Neural progenitor cell (in vitro differentiated cells): ENCODE measurements around the gene TNN. TPM values are rescaled to one million over a fixed set of nuclear protein-coding genes. Genes with fewer than 3 reads are reported as not detected.

Experiments
- DNase-seq: peaks from one replicate; pipeline ENCODE4 v3.0.0-alpha.2; 2016; ENCODE audit warnings: low spot score
- H2AFZ ChIP-seq: fragments of 200-600 bp; sonication (generic); replicated peaks from 2 replicates; pipeline ENCODE4 v1.6.1; 2016; ENCODE audit warnings: antibody characterized with exemption
- H3F3A ChIP-seq: fragments of 200-600 bp; sonication (generic); 2 replicates; pipeline ENCODE4 v1.6.1; 2016; ENCODE audit warnings: antibody characterized with exemption, low read depth
- H3K27ac ChIP-seq: fragments of 200-600 bp; sonication (generic); 2 replicates; pipeline ENCODE4 v1.5.1; 2016; ENCODE audit warnings: mild to moderate bottlenecking
- H3K27me3 ChIP-seq: fragments of 200-600 bp; sonication (generic); 2 replicates; pipeline ENCODE4 v1.6.1; 2016; ENCODE audit warnings: mild to moderate bottlenecking, moderate library complexity
- H3K36me3 ChIP-seq: fragments of 200-600 bp; sonication (generic); 2 replicates; pipeline ENCODE4 v1.5.1; 2016
- H3K4me1 ChIP-seq: fragments of 200-600 bp; sonication (generic); 2 replicates; pipeline ENCODE4 v1.6.1; 2016; ENCODE audit warnings: mixed run types
- H3K4me2 ChIP-seq: fragments of 200-600 bp; sonication (generic); 2 replicates; pipeline ENCODE4 v1.6.1; 2016
- H3K4me3 ChIP-seq: fragments of 200-600 bp; sonication (generic); 2 replicates; pipeline ENCODE4 v1.5.1; 2016
- H3K79me2 ChIP-seq: fragments of 200-600 bp; sonication (generic); 2 replicates; pipeline ENCODE4 v1.6.1; 2016; ENCODE audit warnings: low read depth
- H3K9ac ChIP-seq: fragments of 200-600 bp; sonication (generic); 2 replicates; pipeline ENCODE4 v1.6.1; 2016
- H3K9me3 ChIP-seq: fragments of 200-600 bp; sonication (generic); 2 replicates; pipeline ENCODE4 v1.5.1; 2016; ENCODE audit warnings: low read depth
- H4K20me1 ChIP-seq: fragments of 200-600 bp; sonication (generic); 2 replicates; pipeline ENCODE4 v1.6.1; 2016; ENCODE audit warnings: low read depth
- H3K27ac Mint-ChIP-seq: 3 replicates; pipeline ENCODE4 v1.8.0; 2021; ENCODE audit warnings: mixed read lengths
- H3K27me3 Mint-ChIP-seq: 2 replicates; pipeline ENCODE4 v1.8.0; 2022; ENCODE audit warnings: low read depth, mild to moderate bottlenecking, inconsistent platforms, moderate library complexity, mixed read lengths; ENCODE audit not compliant: insufficient read depth
- H3K36me3 Mint-ChIP-seq: 3 replicates; pipeline ENCODE4 v1.8.0; 2021; ENCODE audit warnings: mixed read lengths
- H3K4me1 Mint-ChIP-seq: 3 replicates; pipeline ENCODE4 v1.8.0; 2021; ENCODE audit warnings: mixed read lengths
- H3K4me3 Mint-ChIP-seq: 3 replicates; pipeline ENCODE4 v1.8.0; 2021; ENCODE audit warnings: mild to moderate bottlenecking, moderate library complexity, mixed read lengths
- H3K9me3 Mint-ChIP-seq: 3 replicates; pipeline ENCODE4 v1.8.0; 2020; ENCODE audit warnings: mixed read lengths
- EZH2 ChIP-seq: fragments of 200-600 bp; sonication (generic); IDR thresholded peaks from 2 replicates; pipeline ENCODE4 v1.6.1; 2017; ENCODE audit warnings: antibody characterized with exemption, mild to moderate bottlenecking, moderate library complexity
- EZH2phosphoT487 ChIP-seq: fragments of 200-600 bp; sonication (generic); IDR thresholded peaks from 2 replicates; pipeline ENCODE4 v1.6.1; 2017; ENCODE audit warnings: antibody characterized with exemption
- total RNA-seq: library from RNA; depleted of rRNA; stranded (reverse); fragments of >200 nt; gene quantifications from 2 replicates; pipeline ENCODE4 v1.2.3, GENCODE V29; 2015; ENCODE audit warnings: low replicate concordance
- TF ChIP-seq, protein P1 (sequence below): fragments of 200-600 bp; sonication (generic); IDR thresholded peaks from 2 replicates; pipeline ENCODE4 v1.5.1; 2017; ENCODE audit warnings: antibody characterized with exemption, mild to moderate bottlenecking

The TNN gene
- total RNA-seq, 1 donor from 2014 or later = not detected

DNA sequence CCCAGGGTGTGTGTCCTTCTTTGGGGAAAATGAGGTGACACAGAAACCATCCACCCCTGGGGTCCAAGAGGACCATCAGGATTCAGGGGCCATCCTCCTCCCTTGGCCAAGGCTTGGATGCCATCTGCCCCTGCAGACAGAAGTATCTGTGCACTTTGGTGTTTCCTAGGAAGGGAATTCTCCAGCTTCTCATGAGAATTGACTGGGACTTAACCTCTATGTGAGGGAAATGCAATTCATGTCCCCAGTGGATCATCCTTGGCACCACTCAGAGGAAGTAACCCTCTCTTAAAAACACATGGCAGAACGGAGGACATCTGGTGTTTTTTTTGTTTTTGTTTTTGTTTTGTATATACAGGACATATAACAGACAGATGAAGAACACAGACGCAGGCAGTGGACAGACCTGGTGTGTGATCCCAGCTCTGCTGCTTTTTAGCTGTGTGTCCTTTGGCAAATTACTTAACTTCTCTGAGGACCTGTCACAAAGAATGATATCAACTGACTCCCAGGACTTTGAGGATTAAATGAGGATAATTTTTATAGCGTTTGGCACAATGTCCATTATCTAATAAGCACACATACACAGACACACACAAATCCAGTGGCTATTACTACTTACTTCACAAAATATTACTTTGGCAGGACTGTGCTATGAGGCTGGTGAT is 3.8 kb downstream of the TNN start:
- H3K27me3 ChIP-seq = no peaks in the 10 kb centered on the region
- no peaks in the 10 kb centered on the region for H3K4me1 ChIP-seq
- Mint-ChIP-seq H3K4me3 (no peak overlapping the region), H3K27me3 (peaks cover 7% of the 10 kb centered on the region), H3K9me3 (no peaks in the 10 kb centered on the region), H3K4me1 (peaks cover 33% of the 10 kb centered on the region), H3K36me3 (no peaks in the 10 kb centered on the region), H3K27ac (peak overlapping the region; percentile 35)
- H3K9ac ChIP-seq = no peak overlapping the region
- DNase-seq = no peak
- H4K20me1 ChIP-seq = no peaks in the 10 kb centered on the region
- no peak overlapping the region for H3K4me2 ChIP-seq
- no peak overlapping the region for H3K4me3 ChIP-seq
- H3K27ac ChIP-seq = no peak overlapping the region
- no peaks in the 10 kb centered on the region for H3K9me3 ChIP-seq
- no peaks in the 10 kb centered on the region for H3K36me3 ChIP-seq
- no peak overlapping the region for H2AFZ ChIP-seq
- TF ChIP-seq EZH2phosphoT487 (no peak), EZH2 (no peak)
- TF ChIP-seq, protein P1, sequence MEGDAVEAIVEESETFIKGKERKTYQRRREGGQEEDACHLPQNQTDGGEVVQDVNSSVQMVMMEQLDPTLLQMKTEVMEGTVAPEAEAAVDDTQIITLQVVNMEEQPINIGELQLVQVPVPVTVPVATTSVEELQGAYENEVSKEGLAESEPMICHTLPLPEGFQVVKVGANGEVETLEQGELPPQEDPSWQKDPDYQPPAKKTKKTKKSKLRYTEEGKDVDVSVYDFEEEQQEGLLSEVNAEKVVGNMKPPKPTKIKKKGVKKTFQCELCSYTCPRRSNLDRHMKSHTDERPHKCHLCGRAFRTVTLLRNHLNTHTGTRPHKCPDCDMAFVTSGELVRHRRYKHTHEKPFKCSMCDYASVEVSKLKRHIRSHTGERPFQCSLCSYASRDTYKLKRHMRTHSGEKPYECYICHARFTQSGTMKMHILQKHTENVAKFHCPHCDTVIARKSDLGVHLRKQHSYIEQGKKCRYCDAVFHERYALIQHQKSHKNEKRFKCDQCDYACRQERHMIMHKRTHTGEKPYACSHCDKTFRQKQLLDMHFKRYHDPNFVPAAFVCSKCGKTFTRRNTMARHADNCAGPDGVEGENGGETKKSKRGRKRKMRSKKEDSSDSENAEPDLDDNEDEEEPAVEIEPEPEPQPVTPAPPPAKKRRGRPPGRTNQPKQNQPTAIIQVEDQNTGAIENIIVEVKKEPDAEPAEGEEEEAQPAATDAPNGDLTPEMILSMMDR = no peak
- H3K79me2 ChIP-seq = no peaks in the 10 kb centered on the region
- H3F3A ChIP-seq = no peaks in the 10 kb centered on the region

DNA sequence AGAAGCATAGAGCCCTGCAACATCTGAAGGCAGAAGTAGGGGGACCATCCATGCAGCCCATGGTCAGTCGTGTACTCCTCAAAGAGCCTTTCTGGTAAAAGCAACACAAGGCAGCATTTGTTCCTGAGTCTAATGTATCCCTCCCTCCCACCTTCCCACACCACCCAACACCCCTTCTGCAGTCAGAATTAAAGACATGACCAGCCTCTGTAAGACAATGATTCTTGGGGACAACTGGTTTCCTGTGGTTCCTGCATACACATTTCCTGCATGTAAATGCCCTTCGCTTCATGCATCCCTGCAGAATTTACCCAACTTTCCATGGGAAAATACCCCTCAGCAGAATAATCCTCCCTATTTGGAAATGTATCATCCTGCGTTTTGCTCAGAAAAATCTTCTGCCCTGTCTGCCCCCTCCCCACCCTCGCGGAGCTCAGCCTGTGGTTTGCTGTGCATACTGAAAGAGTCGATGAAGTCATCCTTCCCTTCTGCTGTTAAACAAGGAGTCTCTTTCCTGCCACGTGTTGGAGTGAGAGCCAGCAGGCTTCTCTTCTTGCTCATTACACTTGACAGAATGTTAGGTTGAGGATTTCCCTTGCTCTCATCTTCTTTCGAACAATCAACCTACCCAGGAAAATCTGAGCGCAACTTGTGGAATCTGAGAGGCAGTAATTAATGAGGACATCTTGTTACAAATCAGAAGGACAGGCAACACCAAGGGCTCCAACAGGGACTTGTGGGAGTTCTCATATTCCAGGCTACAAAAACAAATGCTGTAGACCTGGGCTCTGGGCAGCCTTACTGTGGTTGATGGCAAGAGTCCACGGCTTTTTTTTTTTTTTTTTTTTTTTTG is 4.7 kb downstream of the TNN start:
- peak; percentile 9 for DNase-seq

DNA sequence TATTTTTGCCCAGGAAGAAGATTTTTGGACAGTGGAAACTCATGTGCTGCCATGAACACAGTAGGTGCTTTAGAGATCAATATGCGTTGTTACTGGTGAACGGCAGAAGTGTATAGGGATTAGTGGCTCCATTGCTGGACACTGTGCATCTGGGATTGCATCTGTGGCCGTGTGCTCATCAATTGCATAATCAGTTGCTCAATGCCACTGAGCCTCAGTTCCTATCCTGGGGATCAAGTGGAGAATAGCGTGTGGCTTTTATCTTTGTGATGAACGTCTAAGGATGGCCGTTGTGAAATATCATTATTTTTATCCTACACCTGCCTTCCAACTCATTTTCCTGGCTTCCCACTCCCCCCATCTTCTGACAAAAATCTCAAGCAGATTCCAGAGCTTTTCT is 5.4 kb downstream of the TNN start:
- no peak overlapping the region for H3K27ac Mint-ChIP-seq
- H3K4me3 ChIP-seq = no peak overlapping the region
- H3K79me2 ChIP-seq = no peaks in the 10 kb centered on the region
- TF ChIP-seq, protein P1 = no peak
- TF ChIP-seq EZH2 (no peak), EZH2phosphoT487 (no peak)
- peaks cover 7% of the 10 kb centered on the region for H3K27me3 Mint-ChIP-seq
- no peaks in the 10 kb centered on the region for H3K9me3 Mint-ChIP-seq
- no peaks in the 10 kb centered on the region for H3K4me1 ChIP-seq
- H3K4me1 Mint-ChIP-seq = peaks cover 33% of the 10 kb centered on the region
- H3K27ac ChIP-seq = no peak overlapping the region
- H2AFZ ChIP-seq = peak overlapping the region; percentile 85
- no peaks in the 10 kb centered on the region for H4K20me1 ChIP-seq
- no peaks in the 10 kb centered on the region for H3K27me3 ChIP-seq
- DNase-seq = no peak
- H3K4me3 Mint-ChIP-seq = no peak overlapping the region
- no peaks in the 10 kb centered on the region for H3K9me3 ChIP-seq
- H3K36me3 Mint-ChIP-seq = no peaks in the 10 kb centered on the region
- no peaks in the 10 kb centered on the region for H3K36me3 ChIP-seq
- no peak overlapping the region for H3K9ac ChIP-seq
- H3K4me2 ChIP-seq = no peak overlapping the region
- no peaks in the 10 kb centered on the region for H3F3A ChIP-seq

More for the DNA sequence above, 4.7 kb downstream of the TNN start:
- Mint-ChIP-seq H3K4me3 (no peak overlapping the region), H3K27me3 (peaks cover 7% of the 10 kb centered on the region), H3K9me3 (no peaks in the 10 kb centered on the region), H3K4me1 (peaks cover 33% of the 10 kb centered on the region), H3K36me3 (no peaks in the 10 kb centered on the region), H3K27ac (peak overlapping the region; percentile 35)
- H3K27me3 ChIP-seq = no peaks in the 10 kb centered on the region
- H4K20me1 ChIP-seq = no peaks in the 10 kb centered on the region
- no peak overlapping the region for H3K4me2 ChIP-seq
- H3K9me3 ChIP-seq = no peaks in the 10 kb centered on the region
- no peaks in the 10 kb centered on the region for H3F3A ChIP-seq
- H3K79me2 ChIP-seq = no peaks in the 10 kb centered on the region
- no peak overlapping the region for H3K4me3 ChIP-seq
- H3K9ac ChIP-seq = no peak overlapping the region
- H3K36me3 ChIP-seq = no peaks in the 10 kb centered on the region
- TF ChIP-seq EZH2phosphoT487 (no peak), EZH2 (no peak)
- TF ChIP-seq, protein P1 = no peak
- no peaks in the 10 kb centered on the region for H3K4me1 ChIP-seq
- H2AFZ ChIP-seq = peak overlapping the region; percentile 91
- H3K27ac ChIP-seq = no peak overlapping the region
